K562 (cell line): Measurements from ENCODE around the gene SLC25A5. TPM values are rescaled to one million over a fixed set of nuclear protein-coding genes. Genes with fewer than 3 reads are reported as not detected.

ENCODE experiments used
- BRD9 ChIP-seq: fragments of 450-650 bp; IDR thresholded peaks from 2 replicates; pipeline ENCODE4 v1.6.1; 2018; ENCODE audit warnings: low read depth; ENCODE audit not compliant: partially characterized antibody
- CREBBP ChIP-seq: IDR thresholded peaks from one replicate; pipeline ENCODE4 v1.6.1; 2012; ENCODE audit warnings: low read depth, mild to moderate bottlenecking, control low read depth, inconsistent platforms, low read length
- E2F4 ChIP-seq: sonication (generic); formaldehyde crosslinking; IDR thresholded peaks from 2 replicates; pipeline ENCODE4 v1.8.0; 2022; ENCODE audit warnings: mild to moderate bottlenecking, low read depth, missing genetic modification reagents
- GATAD2A ChIP-seq: fragments of 450-650 bp; IDR thresholded peaks from 2 replicates; pipeline ENCODE4 v1.6.1; 2017
- HINFP ChIP-seq: fragments of 450-650 bp; conservative IDR thresholded peaks from 2 replicates; pipeline ENCODE4 v1.6.1; 2016; ENCODE audit warnings: missing genetic modification characterization, low read depth, mild to moderate bottlenecking, control low read depth, missing compliant biosample characterization
- JUND ChIP-seq, 2 experiments: IDR thresholded peaks; 2 replicates in 1 of 2; 3 replicates in 1 of 2; pipeline ENCODE4 v1.6.1; 2011; ENCODE audit warnings: borderline replicate concordance in 2 of 2, low read depth in 2 of 2, low read length in 2 of 2, improper control_type of control experiment in 1 of 2, missing biosample characterization in 1 of 2, missing genetic modification characterization in 1 of 2, missing genetic modification reagents in 1 of 2
- NFIC ChIP-seq: fragments of 450-650 bp; IDR thresholded peaks from 2 replicates; pipeline ENCODE4 v1.6.1; 2017; ENCODE audit warnings: mild to moderate bottlenecking, inconsistent platforms
- PPARD ChIP-seq: fragments of 250-450 bp; sonication (Bioruptor Pico); IDR thresholded peaks from 2 replicates; pipeline ENCODE4 v1.8.0; 2022; ENCODE audit warnings: inconsistent platforms, mild to moderate bottlenecking, moderate library complexity
- PTBP1 ChIP-seq: fragments of 200-400 bp; formaldehyde crosslinking; IDR thresholded peaks from 2 replicates; pipeline ENCODE4 v1.6.1; 2017; ENCODE audit warnings: low read depth, low read length
- RBM17 ChIP-seq: fragments of 200-400 bp; formaldehyde crosslinking; IDR thresholded peaks from 2 replicates; pipeline ENCODE4 v1.6.1; 2017; ENCODE audit warnings: low read depth, mild to moderate bottlenecking, low read length, borderline replicate concordance
- SAP30 ChIP-seq: fragments of 200-600 bp; sonication (generic); IDR thresholded peaks from 2 replicates; pipeline ENCODE4 v1.6.1; 2012; ENCODE audit warnings: borderline replicate concordance, low read depth, mild to moderate bottlenecking, moderate library complexity, low read length, control low read depth, inconsistent platforms; ENCODE audit not compliant: insufficient read depth, poor library complexity, severe bottlenecking
- SRSF1 ChIP-seq: fragments of 200-400 bp; formaldehyde crosslinking; IDR thresholded peaks from 2 replicates; pipeline ENCODE4 v1.6.1; 2017; ENCODE audit warnings: mild to moderate bottlenecking, low read depth, low read length, moderate library complexity
- SRSF9 ChIP-seq: fragments of 200-400 bp; formaldehyde crosslinking; IDR thresholded peaks from 2 replicates; pipeline ENCODE4 v1.6.1; 2017; ENCODE audit warnings: low read depth, low read length, borderline replicate concordance
- TBP ChIP-seq: optimal IDR thresholded peaks from 2 replicates; pipeline ENCODE3; 2011; ENCODE audit warnings: low read depth, low read length, improper control_type of control experiment
- TEAD1 ChIP-seq, 2 experiments: fragments of 450-650 bp in 1 of 2; sonication (generic) in 1 of 2; formaldehyde crosslinking; IDR thresholded peaks; 2 replicates each; pipeline versions ENCODE4 v1.4.0 to v1.8.0; 2020 to 2022; ENCODE audit warnings: mild to moderate bottlenecking in 2 of 2, missing genetic modification reagents in 1 of 2
- THRA ChIP-seq: fragments of 450-650 bp; IDR thresholded peaks from 2 replicates; pipeline ENCODE4 v1.6.1; 2017; ENCODE audit warnings: mild to moderate bottlenecking, moderate library complexity
- XRCC4 ChIP-seq: IDR thresholded peaks from one replicate; pipeline ENCODE4 v1.6.1; 2011; ENCODE audit not compliant: insufficient read depth, insufficient read length; ENCODE audit errors: extremely low read depth
- YY1 ChIP-seq, 3 experiments: IDR thresholded peaks; 2 replicates each; pipeline ENCODE4 v1.6.1; 2011; ENCODE audit warnings: low read length in 2 of 3, mild to moderate bottlenecking in 2 of 3, moderate library complexity in 2 of 3, borderline replicate concordance in 1 of 3, control low read depth in 1 of 3, low read depth in 1 of 3; ENCODE audit not compliant: insufficient read depth in 3 of 3, insufficient replicate concordance in 2 of 3, control insufficient read depth in 1 of 3, insufficient read length in 1 of 3; ENCODE audit errors: extremely low read depth in 1 of 3
- ZBTB26 ChIP-seq: fragments of 450-650 bp; formaldehyde crosslinking; IDR thresholded peaks from 2 replicates; pipeline ENCODE4 v1.4.0; 2022; ENCODE audit warnings: missing genetic modification characterization
- ZNF408 ChIP-seq: fragments of 250-450 bp; sonication (Bioruptor Pico); IDR thresholded peaks from 2 replicates; pipeline ENCODE4 v1.4.0; 2020; ENCODE audit warnings: low read depth, mild to moderate bottlenecking, moderate library complexity
- ZNF561 ChIP-seq: fragments of 450-650 bp; formaldehyde crosslinking; conservative IDR thresholded peaks from 2 replicates; pipeline ENCODE4 v1.4.0; 2020; ENCODE audit warnings: mild to moderate bottlenecking, moderate library complexity
- polyA plus RNA-seq, 8 experiments: library from polyadenylated mRNA; depleted of rRNA in 4 of 8; stranded (reverse) in 5 of 8; unstranded in 3 of 8; fragments of >200 nt; fragmentation: Nextera tagmentation in 2 of 8; fragmentation: Illumina TruSeq in 1 of 8; extraction: Ambion mirVana in 2 of 8; extraction: Trizol in 1 of 8; gene quantifications; 2 replicates each; pipeline versions ENCODE4 v1.2.1 to v1.2.3, GENCODE V29; 2011 to 2014; ENCODE audit warnings: inconsistent platforms in 1 of 8, missing spikeins in 1 of 8
- total RNA-seq, 7 experiments: library from RNA; depleted of rRNA in 6 of 7; stranded (reverse); fragments of >200 nt in 6 of 7; fragmentation: Illumina TruSeq in 2 of 7; extraction: Trizol in 2 of 7; gene quantifications; 2 replicates each; pipeline versions ENCODE4 v1.2.1 to v1.2.3, GENCODE V29; 2011 to 2021; ENCODE audit warnings: low replicate concordance in 1 of 7

The SLC25A5 gene
- total and polyA plus RNA-seq, 9 of the 15 experiments (the other 6 are each of a cell fraction or from before 2014, with no cell fraction given), result 470 to 5,247 (median 596) TPM

- TF ChIP-seq ZBTB26 (CRISPR knock-in tag), result no peak
- TF ChIP-seq TBP, result peak; percentile 25
- TF ChIP-seq ZNF408 (CRISPR knock-in tag), result no peak
- TF ChIP-seq SRSF9, result no peak
- peak; percentile 21; the same call in 1 of the 2 replicates for TF ChIP-seq JUND (IDR thresholded peaks at IDR 0.05; ENCODE audit: borderline replicate concordance, low read depth, low read length)
- TF ChIP-seq JUND (tag; IDR thresholded peaks at IDR 0.05; ENCODE audit: borderline replicate concordance, low read depth, low read length), result no peak; the same call in 2 of the 3 replicates
- no peak for TF ChIP-seq XRCC4
- peak in 1 of 2 experiments; percentile 67; a peak in 1 of 4 replicates for TF ChIP-seq TEAD1 (CRISPR knock-in tag; IDR thresholded peaks at IDR 0.05)
- TF ChIP-seq ZNF561, result no peak
- TF ChIP-seq SRSF1, result no peak
- TF ChIP-seq PPARD (CRISPR knock-in tag), result no peak
- peak; percentile 50 for TF ChIP-seq BRD9
- peak; percentile 45 for TF ChIP-seq SAP30
- TF ChIP-seq GATAD2A, result no peak
- TF ChIP-seq RBM17, result no peak
- peak in 2 of 3 experiments; percentile 66 to 67 for TF ChIP-seq YY1 (IDR thresholded peaks at IDR 0.05; ENCODE audit: borderline replicate concordance in 1 of 3, control insufficient read depth in 1 of 3, extremely low read depth in 1 of 3, insufficient read depth in 3 of 3, insufficient read length in 1 of 3, insufficient replicate concordance in 2 of 3, low read depth in 1 of 3, low read length in 2 of 3)
- no peak for TF ChIP-seq HINFP (tag)
- TF ChIP-seq NFIC, result no peak; the same call in 1 of the 2 replicates
- TF ChIP-seq CREBBP, result no peak
- no peak for TF ChIP-seq THRA
- no peak for TF ChIP-seq E2F4 (CRISPR knock-in tag)
- TF ChIP-seq PTBP1, result no peak
Measured at GRCh38 chrX:119468551-119469312, 488 bp downstream of the SLC25A5 start (continued).
